MCF 10A (cell line): Measurements from ENCODE around the gene HES6. TPM values are rescaled to one million over a fixed set of nuclear protein-coding genes. Genes with fewer than 3 reads are reported as not detected.

Experiments used
- BruUV-seq: library from RNA; stranded (reverse); fragments of 400-500 nt; replicated peaks from 2 replicates; lab custom pipeline; 2021; lab: Mats Ljungman, UMichigan
- CTCF ChIA-PET: fragments of 300-600 bp; sonication (Branson Sonifier 250); formaldehyde crosslinking; extraction: SDS; loops from one replicate; lab custom pipeline; 2021; ENCODE audit warnings: antibody characterized with exemption, inconsistent platforms; lab: Yijun Ruan, JAX
- POLR2A ChIA-PET: fragments of 300-600, 350-650 bp; sonication (Branson Sonifier 250); formaldehyde crosslinking; extraction: SDS; loops from one replicate; lab custom pipeline; 2020; ENCODE audit warnings: antibody characterized with exemption, inconsistent platforms; lab: Yijun Ruan, JAX
- DNase-seq: peaks from one replicate; pipeline ENCODE4 v3.0.0-alpha.2; 2018; ENCODE audit not compliant: unreplicated experiment
- H3K27ac Mint-ChIP-seq: one replicate; pipeline ENCODE4 v1.8.0; 2022; ENCODE audit warnings: mild to moderate bottlenecking, low read depth, mixed read lengths; ENCODE audit not compliant: unreplicated experiment
- H3K27me3 Mint-ChIP-seq: one replicate; pipeline ENCODE4 v1.8.0; 2022; ENCODE audit warnings: mixed read lengths; ENCODE audit not compliant: insufficient read depth, unreplicated experiment
- H3K36me3 Mint-ChIP-seq: one replicate; pipeline ENCODE4 v1.8.0; 2022; ENCODE audit warnings: mild to moderate bottlenecking, moderate library complexity, mixed read lengths; ENCODE audit not compliant: insufficient read depth, unreplicated experiment
- H3K4me1 Mint-ChIP-seq: one replicate; pipeline ENCODE4 v1.8.0; 2022; ENCODE audit warnings: mixed read lengths; ENCODE audit not compliant: insufficient read depth, unreplicated experiment
- H3K4me3 Mint-ChIP-seq: one replicate; pipeline ENCODE4 v1.8.0; 2022; ENCODE audit warnings: mild to moderate bottlenecking, moderate library complexity, mixed read lengths; ENCODE audit not compliant: unreplicated experiment
- H3K9me3 Mint-ChIP-seq: one replicate; pipeline ENCODE4 v1.8.0; 2022; ENCODE audit warnings: mixed read lengths; ENCODE audit not compliant: unreplicated experiment
- intact Hi-C: fragments of 100-400 bp; cut with micrococcal nuclease; formaldehyde crosslinking; loops from 2 replicates; pipeline ENCODE4 v1.14.1; 2022
- total RNA-seq: library from RNA; stranded (reverse); gene quantifications from 2 replicates; pipeline ENCODE4 v1.2.3, GENCODE V29; 2022
- TF ChIP-seq, protein P1 (sequence below): fragments of 200-600 bp; IDR thresholded peaks from one replicate; pipeline ENCODE4 v1.8.0; 2022; ENCODE audit warnings: antibody characterized with exemption, mild to moderate bottlenecking; ENCODE audit not compliant: unreplicated experiment

HES6 gene
- total RNA-seq, 1 experiment from 2014 or later = 19.7 TPM

DNA sequence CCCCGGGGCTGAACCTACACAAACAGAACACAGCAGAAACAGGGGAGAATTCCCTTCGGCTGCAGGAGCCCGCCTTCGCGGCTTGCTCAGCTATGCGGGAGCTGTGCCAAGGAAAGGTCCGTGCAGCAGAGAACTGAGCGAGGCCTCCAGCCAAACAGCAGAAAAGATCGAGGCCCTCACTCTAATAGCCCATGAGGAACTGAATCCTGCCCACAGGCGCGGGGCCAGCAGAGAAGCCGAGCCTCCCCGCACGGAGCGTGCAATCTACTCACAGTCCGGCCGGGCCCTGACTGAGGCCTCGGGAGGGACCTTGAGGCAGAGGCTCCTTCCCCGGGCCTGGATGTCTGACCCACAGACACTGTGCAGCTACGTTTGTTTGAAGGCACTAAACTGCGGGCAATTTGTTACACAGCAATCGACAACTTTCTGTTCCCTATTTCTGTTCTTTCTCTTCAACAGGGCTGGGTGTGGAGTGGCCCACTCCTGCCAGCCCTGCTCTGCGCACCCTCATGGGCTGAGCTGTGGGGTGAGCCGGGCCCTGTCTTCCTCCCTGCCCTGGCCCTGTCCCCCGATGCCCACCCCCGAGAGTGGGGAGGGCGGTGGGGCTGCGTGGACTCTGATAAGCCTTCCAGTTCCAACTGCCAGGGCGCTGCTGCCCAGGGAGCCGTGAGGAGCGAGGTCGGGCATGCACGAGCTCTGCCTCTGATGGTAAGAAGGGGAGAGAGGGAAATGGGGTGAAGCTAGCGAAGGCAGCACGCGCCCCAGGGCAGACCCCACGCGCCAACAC is 13.7 kb downstream of the HES6 start:
- DNase-seq = no peak
- TF ChIP-seq, protein P1, sequence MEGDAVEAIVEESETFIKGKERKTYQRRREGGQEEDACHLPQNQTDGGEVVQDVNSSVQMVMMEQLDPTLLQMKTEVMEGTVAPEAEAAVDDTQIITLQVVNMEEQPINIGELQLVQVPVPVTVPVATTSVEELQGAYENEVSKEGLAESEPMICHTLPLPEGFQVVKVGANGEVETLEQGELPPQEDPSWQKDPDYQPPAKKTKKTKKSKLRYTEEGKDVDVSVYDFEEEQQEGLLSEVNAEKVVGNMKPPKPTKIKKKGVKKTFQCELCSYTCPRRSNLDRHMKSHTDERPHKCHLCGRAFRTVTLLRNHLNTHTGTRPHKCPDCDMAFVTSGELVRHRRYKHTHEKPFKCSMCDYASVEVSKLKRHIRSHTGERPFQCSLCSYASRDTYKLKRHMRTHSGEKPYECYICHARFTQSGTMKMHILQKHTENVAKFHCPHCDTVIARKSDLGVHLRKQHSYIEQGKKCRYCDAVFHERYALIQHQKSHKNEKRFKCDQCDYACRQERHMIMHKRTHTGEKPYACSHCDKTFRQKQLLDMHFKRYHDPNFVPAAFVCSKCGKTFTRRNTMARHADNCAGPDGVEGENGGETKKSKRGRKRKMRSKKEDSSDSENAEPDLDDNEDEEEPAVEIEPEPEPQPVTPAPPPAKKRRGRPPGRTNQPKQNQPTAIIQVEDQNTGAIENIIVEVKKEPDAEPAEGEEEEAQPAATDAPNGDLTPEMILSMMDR = no peak
- POLR2A ChIA-PET = interaction anchor here (1.4 kb wide), 1 partner anchor 23 kb away, joined by 6 read pairs; the partner anchor contains the start of gene ILKAP
- Mint-ChIP-seq H3K27me3 (peaks cover 13% of the 10 kb centered on the region), H3K4me1 (peaks cover 7% of the 10 kb centered on the region), H3K9me3 (no peaks in the 10 kb centered on the region), H3K36me3 (no peaks in the 10 kb centered on the region), H3K27ac (no peak overlapping the region), H3K4me3 (no peak overlapping the region)
- intact Hi-C loops = no loop called here
- CTCF ChIA-PET = interaction anchor here (0.8 kb wide), 1 partner anchor 115 kb away, joined by 3 read pairs; no protein-coding TSS in a partner anchor
- BruUV-seq = no TSS peak

DNA sequence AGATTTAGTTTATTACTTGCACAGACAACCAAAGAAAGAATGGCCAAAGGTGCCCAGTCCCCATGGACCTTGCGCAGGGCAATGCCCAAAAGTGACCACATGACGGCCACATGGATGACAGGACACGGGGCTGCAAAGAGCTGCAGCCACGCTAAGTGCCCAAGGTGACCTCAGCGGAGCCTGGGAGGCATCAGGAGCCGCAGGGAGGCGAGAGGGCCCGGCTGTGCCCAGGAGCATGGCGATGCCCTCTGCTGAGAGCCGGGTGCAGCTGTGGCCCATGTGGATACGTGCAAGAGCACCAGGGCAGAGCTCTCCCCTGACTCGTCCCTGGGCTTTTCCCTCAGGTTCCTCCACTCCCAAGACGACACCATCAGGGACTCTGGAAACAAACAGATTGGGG is 14.7 kb downstream of the HES6 start:
- intact Hi-C loops = no loop called here
- no peaks in the 10 kb centered on the region for H3K36me3 Mint-ChIP-seq
- DNase-seq = no peak
- POLR2A ChIA-PET = interaction anchor here (1.4 kb wide), 1 partner anchor 22 kb away, joined by 6 read pairs; the partner anchor contains the start of gene ILKAP
- BruUV-seq = no TSS peak
- no peak overlapping the region for H3K27ac Mint-ChIP-seq
- peaks cover 7% of the 10 kb centered on the region for H3K4me1 Mint-ChIP-seq
- CTCF ChIA-PET = interaction anchor here (0.8 kb wide), 1 partner anchor 116 kb away, joined by 3 read pairs; no protein-coding TSS in a partner anchor
- H3K9me3 Mint-ChIP-seq = no peaks in the 10 kb centered on the region
- H3K4me3 Mint-ChIP-seq = no peak overlapping the region
- TF ChIP-seq, protein P1 = no peak
- H3K27me3 Mint-ChIP-seq = peaks cover 13% of the 10 kb centered on the region

DNA sequence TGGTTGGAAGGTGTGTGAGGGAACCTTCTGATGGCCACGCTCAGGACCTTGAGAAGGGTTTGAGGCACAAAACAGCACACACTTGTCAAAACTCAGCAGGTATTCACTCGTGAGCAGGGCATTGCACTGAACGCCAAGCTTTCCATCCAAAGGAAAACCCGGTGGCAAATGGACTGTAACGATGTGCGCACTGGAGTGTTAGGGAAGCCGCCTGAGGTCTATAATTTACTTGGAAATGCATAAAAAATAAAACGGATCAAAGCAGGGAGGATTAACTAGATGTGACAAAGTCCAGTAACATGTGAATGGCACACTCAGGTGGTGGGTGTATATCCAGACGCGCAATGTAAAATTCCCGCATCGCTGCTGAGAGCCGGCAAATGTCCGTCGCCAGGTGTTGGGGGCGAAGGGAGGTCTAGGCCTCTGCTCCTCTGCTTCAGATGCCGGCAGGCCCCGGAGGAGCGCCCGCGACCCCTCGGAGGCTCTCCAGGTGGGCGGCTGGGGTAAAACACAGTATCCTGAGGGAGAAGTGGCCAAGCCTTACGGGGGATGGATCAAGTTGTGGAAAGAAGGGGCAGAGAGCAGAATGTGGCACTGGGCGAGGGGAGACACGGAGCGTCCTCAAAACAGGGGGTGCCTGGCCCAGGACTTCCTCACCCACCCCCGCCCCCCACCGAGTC is 15.3 kb downstream of the HES6 start:
- CTCF ChIA-PET = no interaction called here
- H3K4me3 Mint-ChIP-seq = no peak overlapping the region

More for the DNA sequence above, 15.3 kb downstream of the HES6 start:
- no peak for DNase-seq
- Mint-ChIP-seq H3K9me3 (no peaks in the 10 kb centered on the region), H3K27me3 (peaks cover 13% of the 10 kb centered on the region), H3K36me3 (no peaks in the 10 kb centered on the region), H3K27ac (no peak overlapping the region), H3K4me1 (peaks cover 7% of the 10 kb centered on the region)
- intact Hi-C loops = no loop called here
- BruUV-seq = no TSS peak
- TF ChIP-seq, protein P1 = no peak
- POLR2A ChIA-PET = no interaction called here
